OCI-LY1 (cell line): ENCODE measurements around the gene GRID2.

Experiments
- H2AFZ ChIP-seq: fragments of 200-600 bp; sonication (generic), shearing (Covaris generic); 2 replicates; pipeline ENCODE4 v1.6.0; 2014; ENCODE audit warnings: antibody characterized with exemption, mild to moderate bottlenecking, low read length
- H3F3A ChIP-seq: fragments of 200-600 bp; sonication (generic), shearing (Covaris generic); 2 replicates; pipeline ENCODE4 v1.6.0; 2014; ENCODE audit warnings: mild to moderate bottlenecking, antibody characterized with exemption, low read length, moderate library complexity; ENCODE audit not compliant: insufficient read depth
- H3K27ac ChIP-seq: fragments of 200-600 bp; sonication (generic); 2 replicates; pipeline ENCODE4 v1.5.1; 2014; ENCODE audit warnings: low read length, mixed run types, mild to moderate bottlenecking, low read depth; ENCODE audit not compliant: poor library complexity, severe bottlenecking
- H3K27me3 ChIP-seq: fragments of 200-600 bp; sonication (generic); 2 replicates; pipeline ENCODE4 v1.6.0; 2014; ENCODE audit warnings: antibody characterized with exemption, mild to moderate bottlenecking, low read length, moderate library complexity; ENCODE audit not compliant: insufficient read depth
- H3K36me3 ChIP-seq: fragments of 200-600 bp; sonication (generic); 2 replicates; pipeline ENCODE4 v1.6.1; 2014; ENCODE audit warnings: mild to moderate bottlenecking, antibody characterized with exemption, low read length, moderate library complexity, mixed read lengths; ENCODE audit not compliant: insufficient read depth
- H3K4me1 ChIP-seq: fragments of 200-600 bp; sonication (generic); 2 replicates; pipeline ENCODE4 v1.5.1; 2014; ENCODE audit warnings: mild to moderate bottlenecking, low read length, moderate library complexity; ENCODE audit not compliant: insufficient read depth, severe bottlenecking
- H3K4me2 ChIP-seq: fragments of 200-600 bp; sonication (generic), shearing (Covaris generic); 2 replicates; pipeline ENCODE4 v1.6.1; 2014; ENCODE audit warnings: low read length
- H3K4me3 ChIP-seq: fragments of 200-600 bp; sonication (generic); 2 replicates; pipeline ENCODE4 v1.5.1; 2014; ENCODE audit warnings: low read length, low read depth, mild to moderate bottlenecking, mixed read lengths; ENCODE audit not compliant: poor library complexity, severe bottlenecking
- H3K79me2 ChIP-seq: fragments of 200-600 bp; shearing (Covaris generic); 2 replicates; pipeline ENCODE4 v1.6.1; 2016; ENCODE audit warnings: mixed run types, low read length, mixed read lengths; ENCODE audit not compliant: insufficient read depth
- H3K9ac ChIP-seq: fragments of 200-600 bp; sonication (generic), shearing (Covaris generic); 2 replicates; pipeline ENCODE4 v1.6.1; 2014; ENCODE audit warnings: mild to moderate bottlenecking, low read length, mixed read lengths
- H3K9me2 ChIP-seq: fragments of 200-600 bp; sonication (generic), shearing (Covaris generic); 2 replicates; pipeline ENCODE4 v1.6.1; 2014; ENCODE audit warnings: low read depth, mild to moderate bottlenecking, low read length, mixed read lengths
- H3K9me3 ChIP-seq: fragments of 200-600 bp; shearing (Covaris generic); 2 replicates; pipeline ENCODE4 v1.6.1; 2014; ENCODE audit warnings: low read length, mixed read lengths
- H4K20me1 ChIP-seq: fragments of 200-600 bp; sonication (generic), shearing (Covaris generic); 2 replicates; pipeline ENCODE4 v1.6.0; 2016; ENCODE audit warnings: mild to moderate bottlenecking, low read length; ENCODE audit not compliant: insufficient read depth
- EZH2 ChIP-seq: fragments of 200-600 bp; sonication (generic), shearing (Covaris generic); IDR thresholded peaks from 2 replicates; pipeline ENCODE4 v1.8.0; 2017; ENCODE audit warnings: borderline replicate concordance, mixed run types, mild to moderate bottlenecking, antibody characterized with exemption, low read length, moderate library complexity, mixed read lengths
- TF ChIP-seq, protein P1 (sequence below): fragments of 200-600 bp; sonication (generic), shearing (Covaris generic); IDR thresholded peaks from 2 replicates; pipeline ENCODE4 v1.5.1; 2017; ENCODE audit warnings: mild to moderate bottlenecking, antibody characterized with exemption, low read length, moderate library complexity, mixed read lengths

The GRID2 gene

GRCh38 chr4:93436000-93436626, 1132.3 kb downstream of the GRID2 start:
- no peak overlapping the region for H3K27ac ChIP-seq
- TF ChIP-seq, protein P1, sequence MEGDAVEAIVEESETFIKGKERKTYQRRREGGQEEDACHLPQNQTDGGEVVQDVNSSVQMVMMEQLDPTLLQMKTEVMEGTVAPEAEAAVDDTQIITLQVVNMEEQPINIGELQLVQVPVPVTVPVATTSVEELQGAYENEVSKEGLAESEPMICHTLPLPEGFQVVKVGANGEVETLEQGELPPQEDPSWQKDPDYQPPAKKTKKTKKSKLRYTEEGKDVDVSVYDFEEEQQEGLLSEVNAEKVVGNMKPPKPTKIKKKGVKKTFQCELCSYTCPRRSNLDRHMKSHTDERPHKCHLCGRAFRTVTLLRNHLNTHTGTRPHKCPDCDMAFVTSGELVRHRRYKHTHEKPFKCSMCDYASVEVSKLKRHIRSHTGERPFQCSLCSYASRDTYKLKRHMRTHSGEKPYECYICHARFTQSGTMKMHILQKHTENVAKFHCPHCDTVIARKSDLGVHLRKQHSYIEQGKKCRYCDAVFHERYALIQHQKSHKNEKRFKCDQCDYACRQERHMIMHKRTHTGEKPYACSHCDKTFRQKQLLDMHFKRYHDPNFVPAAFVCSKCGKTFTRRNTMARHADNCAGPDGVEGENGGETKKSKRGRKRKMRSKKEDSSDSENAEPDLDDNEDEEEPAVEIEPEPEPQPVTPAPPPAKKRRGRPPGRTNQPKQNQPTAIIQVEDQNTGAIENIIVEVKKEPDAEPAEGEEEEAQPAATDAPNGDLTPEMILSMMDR: no peak
- TF ChIP-seq EZH2: no peak
- no peaks in the 10 kb centered on the region for H3K9me2 ChIP-seq
- no peaks in the 10 kb centered on the region for H3K27me3 ChIP-seq
- no peaks in the 10 kb centered on the region for H3K79me2 ChIP-seq
- no peaks in the 10 kb centered on the region for H3K36me3 ChIP-seq
- H3K4me2 ChIP-seq: no peak overlapping the region
- H3K4me3 ChIP-seq: no peak overlapping the region
- no peaks in the 10 kb centered on the region for H4K20me1 ChIP-seq
- no peak overlapping the region for H2AFZ ChIP-seq
- no peaks in the 10 kb centered on the region for H3K4me1 ChIP-seq
- H3K9me3 ChIP-seq: no peaks in the 10 kb centered on the region
- no peaks in the 10 kb centered on the region for H3F3A ChIP-seq
- H3K9ac ChIP-seq: no peak overlapping the region

GRCh38 chr4:93437991-93438390, 1134.2 kb downstream of the GRID2 start:
- H3K36me3 ChIP-seq: no peaks in the 10 kb centered on the region
- H3K9ac ChIP-seq: no peak overlapping the region
- no peak overlapping the region for H3K4me2 ChIP-seq
- H3K79me2 ChIP-seq: no peaks in the 10 kb centered on the region
- no peak overlapping the region for H2AFZ ChIP-seq
- no peaks in the 10 kb centered on the region for H3K4me1 ChIP-seq
- H3K27me3 ChIP-seq: no peaks in the 10 kb centered on the region
- H3F3A ChIP-seq: no peaks in the 10 kb centered on the region
- H3K9me2 ChIP-seq: no peaks in the 10 kb centered on the region
- H3K4me3 ChIP-seq: no peak overlapping the region
- no peak overlapping the region for H3K27ac ChIP-seq
- no peak for TF ChIP-seq EZH2
- TF ChIP-seq, protein P1: no peak
- H4K20me1 ChIP-seq: no peaks in the 10 kb centered on the region
- no peaks in the 10 kb centered on the region for H3K9me3 ChIP-seq

- Histone ChIP-seq H3K36me3 (no peaks in the 10 kb centered on the region), H4K20me1 (no peaks in the 10 kb centered on the region), H3K27ac (no peak overlapping the region), H3K27me3 (no peaks in the 10 kb centered on the region), H3K4me2 (no peak overlapping the region), H2AFZ (no peak overlapping the region), H3K79me2 (no peaks in the 10 kb centered on the region), H3K4me1 (no peaks in the 10 kb centered on the region), H3K9me2 (no peaks in the 10 kb centered on the region), H3K9ac (no peak overlapping the region), H3F3A (no peaks in the 10 kb centered on the region), H3K9me3 (no peaks in the 10 kb centered on the region), H3K4me3 (no peak overlapping the region)
- TF ChIP-seq, protein P1: no peak
- no peak for TF ChIP-seq EZH2
These were observed 1141.1 kb downstream of the GRID2 start for GRCh38 chr4:93444860-93445259.
